Mononuclear cell (primary cell): ENCODE data around the gene PALMD. TPM values are rescaled to one million over a fixed set of nuclear protein-coding genes. Genes with fewer than 3 reads are reported as not detected.

ENCODE experiments used
- H3K27me3 ChIP-seq: 2 replicates; pipeline ENCODE4 v1.6.0; 2011; ENCODE audit warnings: low read length, control low read depth; ENCODE audit not compliant: insufficient read depth
- H3K4me1 ChIP-seq: 2 replicates; pipeline ENCODE4 v1.5.1; 2011; ENCODE audit warnings: mild to moderate bottlenecking, low read length, control low read depth; ENCODE audit not compliant: insufficient read depth
- H3K4me3 ChIP-seq: 2 replicates; pipeline ENCODE4 v1.5.1; 2011; ENCODE audit warnings: mild to moderate bottlenecking, low read length, moderate library complexity
- H3K9me3 ChIP-seq: 2 replicates; pipeline ENCODE4 v1.5.1; 2011; ENCODE audit warnings: low read depth, mild to moderate bottlenecking, control low read depth, low read length
- total RNA-seq: library from RNA; depleted of rRNA; stranded (reverse); fragments of >200 nt; gene quantifications from one replicate; pipeline ENCODE4 v1.2.3, GENCODE V29; 2012

Gene PALMD
- total RNA-seq, 1 donor = not detected

DNA sequence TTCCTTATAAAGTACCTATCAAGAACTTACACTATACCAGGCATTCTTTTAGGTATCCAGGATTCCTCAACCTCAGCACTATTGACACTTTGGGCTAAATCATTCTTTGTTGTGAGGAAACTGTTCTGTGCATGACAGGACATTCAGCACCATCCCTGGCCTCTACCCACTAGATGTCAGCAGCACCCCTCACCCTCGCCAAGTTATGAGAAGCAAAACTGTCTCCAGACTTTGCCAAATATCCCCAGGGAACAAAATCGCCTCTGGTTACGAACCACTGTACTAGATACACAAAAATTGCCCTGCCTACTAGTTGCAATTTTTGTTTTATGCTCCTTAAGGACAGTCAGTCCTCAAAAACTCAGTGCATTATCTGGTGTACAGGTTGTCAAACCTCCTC, 35.7 kb downstream of the PALMD start:
- H3K9me3 ChIP-seq = no peaks in the 10 kb centered on the region
- no peaks in the 10 kb centered on the region for H3K4me1 ChIP-seq
- H3K4me3 ChIP-seq = no peak overlapping the region
- no peaks in the 10 kb centered on the region for H3K27me3 ChIP-seq

DNA sequence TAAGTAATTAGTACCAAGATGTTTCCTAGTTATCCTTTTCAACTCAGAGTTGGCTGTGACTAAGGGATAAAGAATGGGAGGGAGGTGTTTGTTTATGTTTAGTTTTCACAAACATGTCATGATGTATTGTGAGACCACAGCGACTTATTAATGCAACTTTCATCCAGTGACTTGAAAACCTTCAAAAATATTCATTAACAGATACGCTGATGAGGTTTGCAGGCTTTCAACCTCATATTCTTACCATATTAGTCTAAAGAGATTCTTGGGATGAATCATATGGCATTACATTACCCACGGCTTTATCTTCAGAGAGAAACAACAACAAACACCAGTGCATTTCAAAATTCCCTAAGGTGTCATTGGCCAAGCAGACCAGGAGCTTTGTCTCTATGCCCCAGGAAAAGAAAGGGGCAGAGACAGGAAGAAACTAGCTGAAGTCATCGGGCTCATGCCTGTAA, 36.4 kb downstream of the PALMD start:
- Histone ChIP-seq H3K4me3 (no peak overlapping the region), H3K4me1 (no peaks in the 10 kb centered on the region), H3K9me3 (no peaks in the 10 kb centered on the region), H3K27me3 (no peaks in the 10 kb centered on the region)

DNA sequence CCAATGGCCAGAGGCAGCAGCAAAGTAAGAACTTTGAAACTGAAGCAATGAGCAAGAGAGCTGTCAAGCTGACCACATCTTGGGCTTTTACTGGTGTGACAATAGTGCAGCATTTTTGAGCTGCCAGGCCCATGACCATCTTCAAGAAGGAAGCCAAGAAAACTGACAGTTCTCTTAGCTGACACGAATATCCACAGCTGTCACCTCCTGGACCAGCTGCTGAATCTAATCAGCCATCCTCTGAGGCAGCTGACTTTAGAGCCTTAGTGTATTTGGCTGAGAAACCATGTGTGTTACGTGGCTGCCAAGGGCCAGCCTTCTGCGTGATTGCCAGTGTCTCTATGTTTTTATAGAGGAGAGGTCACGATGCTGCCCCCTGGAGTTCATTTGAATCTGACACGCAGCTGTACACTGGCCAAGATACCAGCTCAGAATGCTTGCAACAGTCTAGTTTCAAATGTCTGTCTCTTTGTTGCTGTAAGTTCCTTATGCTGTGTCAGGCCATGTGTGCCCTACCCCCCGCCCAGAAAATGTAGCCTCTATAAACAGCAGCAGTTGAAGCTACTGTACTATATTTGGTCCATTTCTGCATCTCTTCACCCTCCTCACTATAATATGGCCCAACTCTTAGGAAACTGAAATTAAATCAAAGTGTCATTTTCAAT, 39.7 kb downstream of the PALMD start:
- Histone ChIP-seq H3K27me3 (no peaks in the 10 kb centered on the region), H3K4me1 (no peaks in the 10 kb centered on the region), H3K9me3 (no peaks in the 10 kb centered on the region), H3K4me3 (no peak overlapping the region)

DNA sequence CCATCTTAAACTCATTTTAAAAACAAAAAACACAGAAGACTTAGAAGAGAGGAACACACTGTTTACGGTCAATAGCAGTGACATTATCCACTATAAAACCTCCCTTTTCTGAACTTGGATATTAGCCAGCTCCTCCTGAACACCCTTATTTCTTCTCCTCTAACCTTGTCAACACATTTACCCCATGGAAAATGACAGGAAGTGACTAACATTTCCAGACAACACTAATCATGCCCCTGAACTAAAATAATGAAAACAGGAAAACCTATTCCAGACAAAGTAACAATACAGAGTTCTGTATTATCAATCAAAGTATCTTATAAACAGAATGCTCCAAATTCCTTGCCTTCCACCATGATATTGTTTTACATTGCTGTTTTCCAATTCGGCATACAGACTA, 45.3 kb downstream of the PALMD start:
- Histone ChIP-seq H3K4me1 (no peaks in the 10 kb centered on the region), H3K9me3 (no peaks in the 10 kb centered on the region), H3K4me3 (no peak overlapping the region), H3K27me3 (no peaks in the 10 kb centered on the region)

DNA sequence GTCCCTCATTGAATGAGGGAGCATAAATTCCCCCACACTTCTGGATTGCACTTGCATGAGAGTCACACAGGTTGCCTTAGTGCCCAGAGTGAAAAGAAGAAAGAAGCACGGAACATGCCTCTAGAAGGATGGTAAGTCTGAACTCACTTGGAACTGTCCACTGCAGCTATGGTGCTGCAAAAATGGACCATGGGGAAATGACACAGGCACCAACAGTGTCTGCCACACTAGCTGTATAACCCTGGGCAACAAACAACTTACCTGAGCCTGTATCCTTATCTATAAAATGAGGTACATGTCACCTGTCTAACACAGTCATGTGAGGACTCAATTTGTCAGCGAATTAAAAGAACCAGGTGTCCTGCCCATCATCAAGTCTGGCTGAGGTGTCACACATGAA, 50.7 kb downstream of the PALMD start:
- no peak overlapping the region for H3K4me3 ChIP-seq
- H3K4me1 ChIP-seq = peaks cover 10% of the 10 kb centered on the region
- H3K27me3 ChIP-seq = peaks cover 10% of the 10 kb centered on the region
- H3K9me3 ChIP-seq = no peaks in the 10 kb centered on the region

DNA sequence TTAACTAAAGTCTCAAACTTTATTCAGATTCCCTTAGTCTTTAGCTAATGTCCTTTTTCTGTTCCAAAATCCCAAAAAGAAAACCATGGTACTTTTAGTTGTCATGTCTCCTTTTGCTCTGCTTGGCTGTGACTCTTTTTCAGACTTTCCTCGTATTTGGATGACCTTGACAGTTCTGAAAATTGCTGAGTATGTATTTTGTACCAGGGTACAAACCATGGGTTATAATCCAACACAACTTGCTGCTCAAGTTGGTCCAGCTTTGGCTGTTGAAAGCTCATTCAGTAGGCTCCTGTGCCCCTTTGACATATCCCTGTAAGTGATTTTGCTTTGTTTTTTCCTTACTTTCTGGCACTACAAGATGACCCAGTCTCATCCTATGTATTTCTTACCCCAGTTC, 51.7 kb downstream of the PALMD start:
- Histone ChIP-seq H3K4me3 (no peak overlapping the region), H3K27me3 (peaks cover 10% of the 10 kb centered on the region), H3K9me3 (no peaks in the 10 kb centered on the region), H3K4me1 (peaks cover 10% of the 10 kb centered on the region)

DNA sequence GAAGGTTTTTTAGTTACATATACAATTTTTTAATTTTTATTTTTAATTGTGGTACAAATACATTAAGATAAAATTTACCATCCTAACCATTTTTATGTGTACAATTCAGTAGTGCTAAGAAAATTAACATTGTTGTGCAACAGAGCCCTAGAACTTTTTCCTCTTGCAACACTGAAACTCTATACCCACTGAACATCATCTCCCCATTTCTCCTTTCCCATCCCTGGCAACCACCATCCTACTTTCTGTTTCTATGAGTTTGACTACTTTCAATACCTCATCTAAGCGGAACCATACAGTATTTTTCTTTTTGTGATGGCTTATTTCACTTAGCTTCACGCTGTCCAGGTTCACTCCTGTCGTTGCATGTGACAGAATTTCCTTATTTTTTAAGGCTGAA, 54.1 kb downstream of the PALMD start:
- H3K4me3 ChIP-seq = no peak overlapping the region
- H3K4me1 ChIP-seq = peaks cover 22% of the 10 kb centered on the region
- H3K9me3 ChIP-seq = no peaks in the 10 kb centered on the region
- H3K27me3 ChIP-seq = peaks cover 10% of the 10 kb centered on the region

DNA sequence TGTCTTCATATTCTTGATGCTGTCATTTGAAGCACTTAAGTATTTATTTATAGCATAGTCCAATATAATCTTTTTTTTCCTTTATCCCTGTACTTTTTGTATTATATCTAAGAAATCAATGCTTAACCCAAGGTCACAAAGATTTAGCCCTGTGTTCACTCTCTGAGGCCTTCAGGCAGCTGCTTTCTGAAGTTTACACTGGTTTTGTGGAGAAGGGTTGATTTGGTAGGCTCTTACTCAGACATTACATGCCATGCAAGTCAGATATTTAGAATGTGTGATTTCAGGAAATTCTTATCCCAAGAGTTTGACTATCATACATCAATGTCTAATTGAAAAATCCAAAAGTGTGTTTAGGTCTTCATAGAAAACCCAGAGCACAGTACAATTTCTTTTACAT, 56.3 kb downstream of the PALMD start:
- Histone ChIP-seq H3K4me1 (peaks cover 23% of the 10 kb centered on the region), H3K27me3 (peaks cover 4% of the 10 kb centered on the region), H3K9me3 (no peaks in the 10 kb centered on the region), H3K4me3 (no peak overlapping the region)

DNA sequence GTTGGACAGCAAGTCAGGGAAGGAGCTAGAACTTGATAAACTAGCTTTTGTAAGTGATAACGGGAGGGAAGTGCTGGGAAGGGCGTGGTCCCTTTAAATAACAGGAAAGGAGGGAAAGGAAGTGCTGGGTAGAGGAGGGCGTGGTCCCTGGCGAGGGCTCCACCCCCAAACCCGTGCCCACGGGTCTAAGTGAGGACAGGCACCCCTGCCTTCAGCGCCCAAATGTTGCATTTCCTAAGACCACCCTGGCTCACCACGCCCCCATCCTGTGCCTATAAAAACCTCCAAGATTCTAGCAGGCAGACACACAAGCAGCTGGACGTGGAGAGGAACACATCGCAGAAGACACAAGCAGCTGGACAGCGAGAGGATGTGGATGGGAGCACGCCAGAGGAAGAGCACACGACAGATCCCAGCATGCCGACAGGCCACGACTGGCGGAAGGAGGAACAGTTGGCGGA, 58.5 kb downstream of the PALMD start:
- H3K9me3 ChIP-seq = no peaks in the 10 kb centered on the region
- H3K27me3 ChIP-seq = peaks cover 4% of the 10 kb centered on the region
- peaks cover 18% of the 10 kb centered on the region for H3K4me1 ChIP-seq
- no peak overlapping the region for H3K4me3 ChIP-seq

DNA sequence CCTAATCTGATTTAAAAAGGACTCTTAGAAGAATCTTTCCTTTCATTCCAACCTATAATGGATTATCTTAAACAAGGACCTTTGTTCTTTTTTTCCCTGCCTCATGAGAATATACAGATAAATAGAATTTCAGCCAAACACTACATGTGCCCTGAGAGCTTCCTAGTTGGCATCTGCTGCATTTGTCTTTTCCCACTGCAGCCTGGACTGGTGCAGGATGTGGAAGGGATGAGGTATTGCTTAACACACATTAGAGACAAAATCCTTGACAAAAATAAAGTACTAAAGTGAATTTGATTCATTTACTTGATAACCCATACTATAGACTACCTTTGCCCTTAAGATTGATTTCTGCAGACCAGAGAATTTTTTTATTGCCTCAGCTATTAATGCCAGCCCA, 59.5 kb downstream of the PALMD start:
- H3K4me1 ChIP-seq = peaks cover 13% of the 10 kb centered on the region
- no peaks in the 10 kb centered on the region for H3K9me3 ChIP-seq
- no peak overlapping the region for H3K4me3 ChIP-seq
- H3K27me3 ChIP-seq = peaks cover 4% of the 10 kb centered on the region

DNA sequence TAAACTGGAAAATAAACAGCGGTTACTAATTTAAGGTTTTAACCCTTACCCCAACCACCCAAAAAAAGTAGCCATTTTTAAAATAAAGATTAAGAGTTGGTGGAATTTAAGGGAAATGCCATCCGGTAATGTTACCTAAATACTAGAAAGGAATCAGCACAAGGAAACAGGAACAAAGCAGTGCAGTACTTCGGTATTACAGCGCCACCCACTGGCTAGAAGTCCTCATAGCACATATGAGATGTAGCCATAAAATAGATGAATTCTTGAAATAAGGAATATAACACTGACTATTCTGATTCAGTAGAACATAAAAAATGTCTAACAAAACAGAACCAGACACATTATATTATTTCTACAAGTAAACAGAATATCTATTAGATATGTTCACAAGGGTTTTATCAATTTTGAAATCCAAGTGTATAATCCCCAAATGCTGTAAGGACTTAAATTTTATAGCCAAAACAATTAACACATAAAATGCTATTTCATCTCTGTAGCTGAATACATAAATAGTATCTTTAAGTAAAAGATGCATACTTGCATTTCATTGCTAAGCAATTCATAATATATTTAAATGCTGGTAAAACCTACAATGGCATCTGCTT, 61.7 kb downstream of the PALMD start:
- H3K9me3 ChIP-seq = no peaks in the 10 kb centered on the region
- peaks cover 13% of the 10 kb centered on the region for H3K4me1 ChIP-seq
- no peaks in the 10 kb centered on the region for H3K27me3 ChIP-seq
- H3K4me3 ChIP-seq = no peak overlapping the region

DNA sequence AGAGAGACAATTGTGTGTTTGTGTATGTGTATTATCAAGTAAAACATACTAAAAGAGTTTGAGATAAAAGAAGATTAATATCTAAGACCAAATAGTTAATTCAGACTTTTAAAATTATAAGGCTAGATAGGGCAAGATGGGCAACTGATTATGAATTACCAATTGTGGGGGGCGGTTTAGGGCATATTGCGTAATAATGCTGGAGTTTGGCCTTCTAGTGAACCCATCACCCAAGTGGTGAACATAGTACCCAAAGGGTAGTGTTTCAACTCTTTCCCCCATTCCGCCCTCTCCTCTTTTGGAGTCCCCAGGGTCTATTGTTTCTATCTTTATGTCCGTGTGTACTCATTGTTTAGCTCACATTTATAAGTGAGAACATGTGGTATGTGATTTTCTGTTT, 65.1 kb downstream of the PALMD start:
- Histone ChIP-seq H3K9me3 (no peaks in the 10 kb centered on the region), H3K4me1 (no peaks in the 10 kb centered on the region), H3K27me3 (no peaks in the 10 kb centered on the region), H3K4me3 (no peak overlapping the region)

DNA sequence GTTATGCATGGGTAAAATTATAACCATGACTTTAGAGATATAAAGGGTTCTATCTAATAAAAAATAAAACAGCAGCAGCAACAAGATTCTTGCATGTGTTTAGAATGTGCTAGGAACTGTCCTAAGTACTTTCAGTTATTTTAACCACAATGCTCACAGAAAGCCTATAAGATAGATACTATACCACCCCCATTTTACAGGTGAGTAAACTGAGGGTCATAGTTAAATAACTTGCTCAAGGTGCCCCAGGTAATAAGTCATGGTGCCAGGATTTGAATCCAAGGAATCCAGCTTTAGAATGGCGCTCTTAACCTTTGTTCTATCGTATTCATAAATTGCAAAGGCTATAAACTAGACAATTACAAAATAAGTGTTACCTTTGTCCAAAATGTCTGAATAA, 67.1 kb downstream of the PALMD start:
- no peak overlapping the region for H3K4me3 ChIP-seq
- no peaks in the 10 kb centered on the region for H3K27me3 ChIP-seq
- H3K9me3 ChIP-seq = no peaks in the 10 kb centered on the region
- no peaks in the 10 kb centered on the region for H3K4me1 ChIP-seq

DNA sequence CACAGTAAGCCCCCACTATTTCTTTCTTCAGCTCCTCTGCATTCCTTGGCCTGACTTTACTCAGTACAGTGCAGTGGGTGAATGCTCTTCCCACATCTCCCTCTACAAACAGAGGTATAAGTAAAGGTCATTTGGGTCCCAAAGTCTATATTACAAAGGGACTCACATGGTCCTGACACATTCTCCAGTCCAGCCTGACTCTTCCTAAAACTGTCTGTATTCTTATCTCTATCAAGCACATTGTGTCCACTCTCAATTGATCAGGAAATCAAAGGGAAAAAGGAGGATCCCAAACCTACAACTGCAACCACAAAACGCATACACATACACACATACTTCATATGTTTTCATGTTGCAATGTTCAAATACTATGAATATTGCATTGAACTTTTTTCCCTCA, 71.1 kb downstream of the PALMD start:
- Histone ChIP-seq H3K9me3 (no peaks in the 10 kb centered on the region), H3K27me3 (no peaks in the 10 kb centered on the region), H3K4me1 (no peaks in the 10 kb centered on the region), H3K4me3 (no peak overlapping the region)

DNA sequence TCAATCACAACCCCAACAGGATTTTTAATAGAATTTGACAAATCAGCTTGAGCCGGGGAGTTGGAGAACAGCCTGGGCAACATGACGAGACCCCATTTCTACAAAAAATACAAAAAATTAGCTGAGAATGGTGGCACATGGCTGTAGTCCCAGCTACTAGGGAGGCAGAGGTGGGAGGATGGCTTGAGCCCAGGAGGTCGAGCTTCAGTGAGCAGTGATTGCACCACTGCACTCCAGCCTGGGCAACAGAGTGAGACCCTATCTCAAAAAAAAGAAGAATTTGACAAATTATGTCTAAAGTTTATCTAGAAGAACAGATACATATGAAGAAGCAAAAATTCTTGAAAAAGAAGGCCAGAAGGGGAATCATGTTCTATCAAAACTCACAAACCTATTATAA, 77.3 kb downstream of the PALMD start:
- no peaks in the 10 kb centered on the region for H3K4me1 ChIP-seq
- H3K27me3 ChIP-seq = no peaks in the 10 kb centered on the region
- no peaks in the 10 kb centered on the region for H3K9me3 ChIP-seq
- H3K4me3 ChIP-seq = no peak overlapping the region

DNA sequence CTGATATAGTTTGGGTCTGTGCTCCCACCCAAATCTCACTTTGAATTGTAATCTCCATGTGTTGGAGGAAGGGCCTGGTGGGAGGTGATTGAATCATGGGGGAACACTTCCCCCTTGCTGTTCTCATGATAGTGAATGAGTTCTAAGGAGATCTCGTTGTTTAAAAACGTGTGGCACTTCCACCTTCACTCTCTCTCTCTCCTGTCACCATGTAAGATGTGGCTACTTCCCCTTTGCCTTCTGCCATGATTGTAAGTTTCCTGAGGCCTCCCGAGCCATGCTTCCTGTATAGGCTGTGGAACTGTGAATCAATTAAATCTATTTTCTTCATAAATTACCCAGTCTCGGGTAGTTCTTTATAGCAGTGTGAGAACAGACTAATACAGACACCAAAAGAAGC, 80.1 kb downstream of the PALMD start:
- Histone ChIP-seq H3K27me3 (no peaks in the 10 kb centered on the region), H3K4me1 (no peaks in the 10 kb centered on the region), H3K9me3 (no peaks in the 10 kb centered on the region), H3K4me3 (no peak overlapping the region)
